DND-41 (cell line): Measurements from ENCODE around the gene SPAG16.

Experiments
- EZH2 ChIP-seq: IDR thresholded peaks from 3 replicates; pipeline ENCODE4 v1.6.1; 2012; ENCODE audit warnings: borderline replicate concordance, low read depth, mild to moderate bottlenecking, moderate library complexity, low read length, inconsistent platforms; ENCODE audit not compliant: severe bottlenecking
- TF ChIP-seq, protein P1 (sequence below): IDR thresholded peaks from 2 replicates; pipeline ENCODE4 v1.5.1; 2012; ENCODE audit warnings: borderline replicate concordance, low read length, moderate library complexity, mild to moderate bottlenecking; ENCODE audit not compliant: poor library complexity, severe bottlenecking; ENCODE audit errors: extremely low read depth

DNA sequence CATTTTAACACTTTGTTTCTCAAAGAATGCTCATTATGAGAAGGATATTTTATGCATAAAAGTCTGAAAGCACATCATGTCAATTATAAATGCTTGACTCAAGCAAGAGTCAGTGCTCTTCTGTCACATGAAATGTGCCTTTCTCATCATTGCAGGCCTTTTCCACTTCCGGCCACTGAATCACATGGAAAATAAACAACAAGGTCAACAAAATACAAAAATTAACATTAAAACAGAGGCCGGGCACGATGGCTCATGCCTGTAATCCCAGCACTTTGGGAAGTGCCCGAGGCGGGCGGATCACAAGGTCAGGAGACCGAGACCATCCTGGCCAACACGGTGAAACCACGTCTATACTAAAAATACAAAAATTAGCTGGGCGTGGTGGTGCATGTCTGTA lies 480.6 kb downstream of the SPAG16 start:
- TF ChIP-seq, protein P1, sequence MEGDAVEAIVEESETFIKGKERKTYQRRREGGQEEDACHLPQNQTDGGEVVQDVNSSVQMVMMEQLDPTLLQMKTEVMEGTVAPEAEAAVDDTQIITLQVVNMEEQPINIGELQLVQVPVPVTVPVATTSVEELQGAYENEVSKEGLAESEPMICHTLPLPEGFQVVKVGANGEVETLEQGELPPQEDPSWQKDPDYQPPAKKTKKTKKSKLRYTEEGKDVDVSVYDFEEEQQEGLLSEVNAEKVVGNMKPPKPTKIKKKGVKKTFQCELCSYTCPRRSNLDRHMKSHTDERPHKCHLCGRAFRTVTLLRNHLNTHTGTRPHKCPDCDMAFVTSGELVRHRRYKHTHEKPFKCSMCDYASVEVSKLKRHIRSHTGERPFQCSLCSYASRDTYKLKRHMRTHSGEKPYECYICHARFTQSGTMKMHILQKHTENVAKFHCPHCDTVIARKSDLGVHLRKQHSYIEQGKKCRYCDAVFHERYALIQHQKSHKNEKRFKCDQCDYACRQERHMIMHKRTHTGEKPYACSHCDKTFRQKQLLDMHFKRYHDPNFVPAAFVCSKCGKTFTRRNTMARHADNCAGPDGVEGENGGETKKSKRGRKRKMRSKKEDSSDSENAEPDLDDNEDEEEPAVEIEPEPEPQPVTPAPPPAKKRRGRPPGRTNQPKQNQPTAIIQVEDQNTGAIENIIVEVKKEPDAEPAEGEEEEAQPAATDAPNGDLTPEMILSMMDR: no peak
- no peak for TF ChIP-seq EZH2
